HCT116 (cell line): Measurements from ENCODE around the gene ST6GALNAC4. TPM values are rescaled to one million over a fixed set of nuclear protein-coding genes. Genes with fewer than 3 reads are reported as not detected.

ENCODE experiments used
- ATAC-seq: fragments of 200-7000 bp; cut with Tn5 transposase; 2 replicates; pipeline ENCODE4 v1.9.1; 2020; ENCODE audit warnings: mild to moderate bottlenecking, moderate library complexity
- BruUV-seq: library from RNA; stranded (reverse); fragments of 400-500 nt; replicated peaks from 2 replicates; lab custom pipeline; 2021; lab: Mats Ljungman, UMichigan
- CTCF ChIA-PET: fragments of 300-600 bp; sonication (Branson Sonifier 250); formaldehyde crosslinking; loops from one replicate; lab custom pipeline; 2021; ENCODE audit warnings: antibody characterized with exemption; lab: Charles Lee
- POLR2A ChIA-PET: fragments of 300-600, 350-600 bp; sonication (Branson Sonifier 250); formaldehyde crosslinking; loops from one replicate; lab custom pipeline; 2021; ENCODE audit warnings: antibody characterized with exemption; lab: Charles Lee
- RAD21 ChIA-PET, 2 experiments: fragments of 300-600 bp; sonication (Branson Sonifier 250); formaldehyde crosslinking; loops; one replicate each; lab custom pipeline; 2023; ENCODE audit warnings: low total read pairs in 2 of 2; ENCODE audit not compliant: uncharacterized antibody in 2 of 2, unreplicated experiment in 2 of 2, low non-redundant PET in 1 of 2; lab: Charles Lee
- DNase-seq: peaks from one replicate; pipeline ENCODE4 v3.0.0-alpha.2; 2010; ENCODE audit warnings: low read depth, low spot score
- H2AFZ ChIP-seq: fragments of 200-600 bp; shearing (Covaris generic), sonication (generic); 2 replicates; pipeline ENCODE4 v1.6.1; 2017; ENCODE audit warnings: low read depth, mixed run types, mixed read lengths, antibody characterized with exemption, low read length; ENCODE audit not compliant: poor library complexity, severe bottlenecking
- H3K27ac ChIP-seq: 2 replicates; pipeline ENCODE4 v1.5.1; 2012; ENCODE audit warnings: low read depth, low read length
- H3K27me3 ChIP-seq: fragments of 200-600 bp; sonication (generic); 2 replicates; pipeline ENCODE4 v1.6.1; 2016; ENCODE audit warnings: mixed run types, low read length, mixed read lengths; ENCODE audit not compliant: insufficient read depth
- H3K36me3 ChIP-seq, 2 experiments: fragments of 200-500 bp in 1 of 2; fragments of 200-600 bp in 1 of 2; sonication (Bioruptor generic) in 1 of 2; sonication (generic) in 1 of 2; 2 replicates each; pipeline versions ENCODE4 v1.5.1 to v1.6.1; 2014 to 2016; ENCODE audit warnings: low read length in 2 of 2, inconsistent platforms in 1 of 2, mixed read lengths in 1 of 2, mixed run types in 1 of 2; ENCODE audit not compliant: insufficient read depth in 2 of 2, control insufficient read depth in 1 of 2
- H3K4me1 ChIP-seq, 2 experiments: fragments of 200-600 bp in 1 of 2; sonication (generic) in 1 of 2; 2 replicates each; pipeline versions ENCODE4 v1.5.1 to v1.6.1; 2012 to 2017; ENCODE audit warnings: low read length in 2 of 2, inconsistent platforms in 1 of 2, mild to moderate bottlenecking in 1 of 2, mixed read lengths in 1 of 2, mixed run types in 1 of 2, moderate library complexity in 1 of 2; ENCODE audit not compliant: insufficient read depth in 2 of 2, control insufficient read depth in 1 of 2
- H3K4me2 ChIP-seq: fragments of 200-600 bp; sonication (generic); 2 replicates; pipeline ENCODE4 v1.6.1; 2017; ENCODE audit warnings: mixed run types, low read length, mixed read lengths
- H3K4me3 ChIP-seq, 2 experiments: fragments of 200-600 bp in 1 of 2; sonication (generic) in 1 of 2; replicated peaks in 1 of 2; 2 replicates each; pipeline ENCODE4 v1.5.1; 2011 to 2016; ENCODE audit warnings: low read length in 2 of 2, control low read depth in 1 of 2, low read depth in 1 of 2, mild to moderate bottlenecking in 1 of 2, mixed read lengths in 1 of 2, mixed run types in 1 of 2
- H3K79me2 ChIP-seq: fragments of 200-600 bp; sonication (generic); 2 replicates; pipeline ENCODE4 v1.6.1; 2017; ENCODE audit warnings: mild to moderate bottlenecking, mixed run types, low read length, moderate library complexity, mixed read lengths; ENCODE audit not compliant: insufficient read depth
- H3K9ac ChIP-seq: fragments of 200-600 bp; sonication (generic); 2 replicates; pipeline ENCODE4 v1.6.1; 2016; ENCODE audit warnings: low read length, mixed read lengths
- H3K9me2 ChIP-seq: fragments of 200-600 bp; sonication (generic), shearing (Covaris generic); 2 replicates; pipeline ENCODE4 v1.6.1; 2017; ENCODE audit warnings: mixed run types, mild to moderate bottlenecking, moderate library complexity; ENCODE audit not compliant: insufficient read depth
- H3K9me3 ChIP-seq, 2 experiments: fragments of 200-500 bp in 1 of 2; fragments of 200-600 bp in 1 of 2; sonication (Bioruptor generic) in 1 of 2; sonication (generic) in 1 of 2; 2 replicates each; pipeline ENCODE4 v1.6.1; 2014 to 2017; ENCODE audit warnings: low read length in 2 of 2, mixed read lengths in 2 of 2, inconsistent platforms in 1 of 2, low read depth in 1 of 2, mild to moderate bottlenecking in 1 of 2, mixed run types in 1 of 2, moderate library complexity in 1 of 2; ENCODE audit not compliant: control insufficient read depth in 1 of 2, insufficient read depth in 1 of 2
- H4K20me1 ChIP-seq: fragments of 200-600 bp; sonication (generic), shearing (Covaris generic); 2 replicates; pipeline ENCODE4 v1.6.1; 2017; ENCODE audit warnings: mixed run types, mild to moderate bottlenecking, moderate library complexity; ENCODE audit not compliant: insufficient read depth
- ATF3 ChIP-seq: IDR thresholded peaks from 2 replicates; pipeline ENCODE4 v1.6.1; 2012
- CEBPB ChIP-seq: IDR thresholded peaks from 2 replicates; pipeline ENCODE4 v1.6.1; 2012; ENCODE audit warnings: low read depth
- ELF1 ChIP-seq: IDR thresholded peaks from 2 replicates; pipeline ENCODE4 v1.6.1; 2012; ENCODE audit warnings: low read depth, borderline replicate concordance
- EZH2 ChIP-seq: fragments of 200-600 bp; sonication (generic); IDR thresholded peaks from 2 replicates; pipeline ENCODE4 v1.6.1; 2017; ENCODE audit warnings: antibody characterized with exemption, mixed run types
- EZH2phosphoT487 ChIP-seq: fragments of 200-600 bp; IDR thresholded peaks from 2 replicates; pipeline ENCODE4 v1.6.1; 2018; ENCODE audit warnings: antibody characterized with exemption, borderline replicate concordance
- FOSL1 ChIP-seq: IDR thresholded peaks from 2 replicates; pipeline ENCODE4 v1.6.1; 2012; ENCODE audit warnings: low read depth
- POLR2AphosphoS5 ChIP-seq: IDR thresholded peaks from 2 replicates; pipeline ENCODE4 v1.6.1; 2011; ENCODE audit warnings: mild to moderate bottlenecking, low read depth, low read length, moderate library complexity
- TCF7L2 ChIP-seq: IDR thresholded peaks from 2 replicates; pipeline ENCODE4 v1.7.0; 2011; ENCODE audit warnings: borderline replicate concordance, inconsistent platforms; ENCODE audit not compliant: insufficient read depth, insufficient read length; ENCODE audit errors: extremely low read depth
- ZNF274 ChIP-seq: fragments of 200-500 bp; sonication (Bioruptor generic); IDR thresholded peaks from 2 replicates; pipeline ENCODE4 v1.6.1; 2014; ENCODE audit warnings: mild to moderate bottlenecking, low read depth, low read length, inconsistent platforms
- intact Hi-C: fragments of 100-400 bp; cut with micrococcal nuclease; formaldehyde crosslinking; loops from 2 replicates; pipeline ENCODE4 v1.10.0; 2022
- total RNA-seq: library from RNA; stranded (reverse); gene quantifications from one replicate; pipeline ENCODE4 v1.2.1, GENCODE V29; 2021; ENCODE audit not compliant: unreplicated experiment
- TF ChIP-seq, protein P1 (sequence below), 3 experiments: fragments of 200-600 bp in 1 of 3; sonication (generic) in 1 of 3; IDR thresholded peaks in 2 of 3; conservative IDR thresholded peaks in 1 of 3; 2 replicates each; pipeline ENCODE4 v1.5.1; 2012 to 2017; ENCODE audit warnings: low read depth in 2 of 3, low read length in 2 of 3, antibody characterized with exemption in 1 of 3, borderline replicate concordance in 1 of 3, control low read depth in 1 of 3, mild to moderate bottlenecking in 1 of 3, mixed read lengths in 1 of 3, mixed run types in 1 of 3, moderate library complexity in 1 of 3; ENCODE audit not compliant: insufficient read depth in 1 of 3
- TF ChIP-seq, protein P2 (sequence below): IDR thresholded peaks from 2 replicates; pipeline ENCODE4 v1.6.1; 2012

Gene ST6GALNAC4
- total RNA-seq, 1 experiment from 2014 or later = 49.4 TPM

DNA sequence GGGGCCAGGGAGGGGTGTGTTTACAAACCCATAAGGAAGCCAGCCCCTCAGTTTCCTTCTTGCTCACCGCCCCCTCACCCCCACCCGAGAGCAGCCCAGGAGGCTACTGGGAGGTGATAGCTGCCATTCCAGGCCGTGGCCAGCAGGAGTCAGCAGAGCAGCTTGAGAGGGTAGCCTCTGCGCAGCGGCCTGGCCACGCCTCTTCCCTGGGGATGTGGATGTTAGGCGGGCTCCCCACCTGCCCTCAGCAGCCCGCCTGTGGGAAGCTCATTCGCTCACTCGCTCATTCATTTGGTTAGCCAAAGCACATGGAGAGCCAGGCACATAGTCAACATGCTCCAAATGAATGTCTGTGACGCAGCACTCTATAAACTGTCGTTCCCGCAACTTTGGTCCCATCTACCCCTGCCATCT is 26.9 kb upstream of the ST6GALNAC4 start:
- peaks cover 0 to 9% of the 10 kb centered on the region in 2 experiments; a peak in 2 of 4 replicates for H3K36me3 ChIP-seq
- H3K9ac ChIP-seq = no peak overlapping the region
- H3K27me3 ChIP-seq = no peaks in the 10 kb centered on the region
- H3K27ac ChIP-seq = peak overlapping the region; percentile 41
- intact Hi-C loops = loop anchor here (1.0 to 2.0 kb wide), 3 partner anchors 92 to 174 kb away; no protein-coding TSS in a partner anchor
- ChIA-PET RAD21 (interaction anchor here (0.6 to 2.1 kb wide), 3 partner anchors 91 to 96 kb away, joined by 6 to 11 read pairs (median 10); no protein-coding TSS in a partner anchor), POLR2A (no interaction called here), CTCF (interaction anchor here (0.6 to 3.0 kb wide), 23 partner anchors 9 to 182 kb away, joined by 3 to 40 read pairs (median 4); partner anchors contain the start of genes NAIF1, PIP5KL1 and SLC25A25)
- DNase-seq (peak; percentile 51), ATAC-seq (peak; percentile 91)
- H3K9me2 ChIP-seq = no peaks in the 10 kb centered on the region
- H2AFZ ChIP-seq = no peak overlapping the region
- H3K4me1 ChIP-seq = peaks cover 10 to 21% of the 10 kb centered on the region in 2 experiments
- H4K20me1 ChIP-seq = no peaks in the 10 kb centered on the region
- H3K4me2 ChIP-seq = no peak overlapping the region
- H3K4me3 ChIP-seq = no peak overlapping the region
- BruUV-seq = no TSS peak
- TF ChIP-seq, protein P1, sequence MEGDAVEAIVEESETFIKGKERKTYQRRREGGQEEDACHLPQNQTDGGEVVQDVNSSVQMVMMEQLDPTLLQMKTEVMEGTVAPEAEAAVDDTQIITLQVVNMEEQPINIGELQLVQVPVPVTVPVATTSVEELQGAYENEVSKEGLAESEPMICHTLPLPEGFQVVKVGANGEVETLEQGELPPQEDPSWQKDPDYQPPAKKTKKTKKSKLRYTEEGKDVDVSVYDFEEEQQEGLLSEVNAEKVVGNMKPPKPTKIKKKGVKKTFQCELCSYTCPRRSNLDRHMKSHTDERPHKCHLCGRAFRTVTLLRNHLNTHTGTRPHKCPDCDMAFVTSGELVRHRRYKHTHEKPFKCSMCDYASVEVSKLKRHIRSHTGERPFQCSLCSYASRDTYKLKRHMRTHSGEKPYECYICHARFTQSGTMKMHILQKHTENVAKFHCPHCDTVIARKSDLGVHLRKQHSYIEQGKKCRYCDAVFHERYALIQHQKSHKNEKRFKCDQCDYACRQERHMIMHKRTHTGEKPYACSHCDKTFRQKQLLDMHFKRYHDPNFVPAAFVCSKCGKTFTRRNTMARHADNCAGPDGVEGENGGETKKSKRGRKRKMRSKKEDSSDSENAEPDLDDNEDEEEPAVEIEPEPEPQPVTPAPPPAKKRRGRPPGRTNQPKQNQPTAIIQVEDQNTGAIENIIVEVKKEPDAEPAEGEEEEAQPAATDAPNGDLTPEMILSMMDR (IDR thresholded peaks at IDR 0.05 in 2 of 3, conservative IDR thresholded peaks at IDR 0.05 in 1 of 3; ENCODE audit: borderline replicate concordance in 1 of 3, insufficient read depth in 1 of 3, low read depth in 2 of 3, low read length in 2 of 3) = peak in 2 of 3 experiments; percentile 93 to 95; a peak in 4 of 6 replicates
- no peak for TF ChIP-seq TCF7L2
- no peaks in the 10 kb centered on the region for H3K9me3 ChIP-seq
- no peaks in the 10 kb centered on the region for H3K79me2 ChIP-seq

GRCh38 chr9:127943011-127943662 is 26.3 kb upstream of the ST6GALNAC4 start:
- no peak overlapping the region for H3K4me2 ChIP-seq
- no peak overlapping the region for H3K9ac ChIP-seq
- intact Hi-C loops = loop anchor here (1.0 to 2.0 kb wide), 3 partner anchors 92 to 174 kb away; no protein-coding TSS in a partner anchor
- H4K20me1 ChIP-seq = no peaks in the 10 kb centered on the region
- RAD21 ChIA-PET = interaction anchor here (0.6 to 2.1 kb wide), 4 partner anchors 92 to 124 kb away, joined by 4 to 11 read pairs (median 7); partner anchors contain the start of gene NAIF1 (in 1 of the 2)
- DNase-seq = no peak
- POLR2A ChIA-PET = interaction anchor here (1.0 kb wide), 1 partner anchor 155 kb away, joined by 3 read pairs; no protein-coding TSS in a partner anchor
- no peaks in the 10 kb centered on the region for H3K79me2 ChIP-seq
- BruUV-seq = no TSS peak
- H3K27me3 ChIP-seq = no peaks in the 10 kb centered on the region
- H2AFZ ChIP-seq = no peak overlapping the region
- no peak overlapping the region; the same call in 1 of the 2 replicates for H3K27ac ChIP-seq
- peaks cover 10 to 21% of the 10 kb centered on the region in 2 experiments for H3K4me1 ChIP-seq
- no peaks in the 10 kb centered on the region for H3K9me3 ChIP-seq
- no peaks in the 10 kb centered on the region for H3K9me2 ChIP-seq
- no peak overlapping the region for H3K4me3 ChIP-seq
- peaks cover 0 to 9% of the 10 kb centered on the region in 2 experiments; a peak in 2 of 4 replicates for H3K36me3 ChIP-seq
- CTCF ChIA-PET = interaction anchor here (0.6 to 3.0 kb wide), 27 partner anchors 9 to 182 kb away, joined by 3 to 40 read pairs (median 4); partner anchors contain the start of genes NAIF1, PIP5KL1 and SLC25A25
- ATAC-seq = peak; percentile 10
- TF ChIP-seq FOSL1 (no peak), POLR2AphosphoS5 (no peak), ZNF274 (no peak), ATF3 (no peak), ELF1 (no peak), EZH2phosphoT487 (no peak), EZH2 (no peak), CEBPB (no peak)
- TF ChIP-seq, protein P2, sequence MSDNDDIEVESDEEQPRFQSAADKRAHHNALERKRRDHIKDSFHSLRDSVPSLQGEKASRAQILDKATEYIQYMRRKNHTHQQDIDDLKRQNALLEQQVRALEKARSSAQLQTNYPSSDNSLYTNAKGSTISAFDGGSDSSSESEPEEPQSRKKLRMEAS = no peak
- TF ChIP-seq, protein P1 (IDR thresholded peaks at IDR 0.05 in 2 of 3, conservative IDR thresholded peaks at IDR 0.05 in 1 of 3; ENCODE audit: borderline replicate concordance in 1 of 3, insufficient read depth in 1 of 3, low read depth in 2 of 3, low read length in 2 of 3) = no peak
